DOHH2 (cell line): ENCODE data around the gene CDKAL1.

Source experiments
- H3F3A ChIP-seq: fragments of 200-600 bp; sonication (generic), shearing (Covaris generic); 2 replicates; pipeline ENCODE4 v1.6.0; 2016; ENCODE audit warnings: antibody characterized with exemption, mild to moderate bottlenecking; ENCODE audit not compliant: control insufficient read depth, insufficient read depth
- H3K27ac ChIP-seq: fragments of 200-600 bp; sonication (generic); 2 replicates; pipeline ENCODE4 v1.5.1; 2014; ENCODE audit warnings: low read depth, mild to moderate bottlenecking, low read length, moderate library complexity
- H3K27me3 ChIP-seq: fragments of 200-600 bp; sonication (generic); 2 replicates; pipeline ENCODE4 v1.6.1; 2014; ENCODE audit warnings: mild to moderate bottlenecking, low read length, mixed read lengths; ENCODE audit not compliant: control insufficient read depth
- H3K36me3 ChIP-seq: fragments of 200-600 bp; sonication (generic); 2 replicates; pipeline ENCODE4 v1.6.1; 2014; ENCODE audit warnings: mild to moderate bottlenecking, low read length, moderate library complexity, mixed read lengths; ENCODE audit not compliant: control insufficient read depth
- H3K4me1 ChIP-seq: fragments of 200-600 bp; sonication (generic); 2 replicates; pipeline ENCODE4 v1.6.1; 2014; ENCODE audit warnings: mild to moderate bottlenecking, low read length, mixed read lengths; ENCODE audit not compliant: control insufficient read depth
- H3K4me2 ChIP-seq: fragments of 200-600 bp; sonication (generic); 2 replicates; pipeline ENCODE4 v1.6.0; 2014; ENCODE audit warnings: mild to moderate bottlenecking, low read length, moderate library complexity
- H3K4me3 ChIP-seq: fragments of 200-600 bp; sonication (generic); 2 replicates; pipeline ENCODE4 v1.5.1; 2014; ENCODE audit warnings: mild to moderate bottlenecking, low read length, mixed read lengths
- H3K79me2 ChIP-seq: fragments of 200-600 bp; sonication (generic); 2 replicates; pipeline ENCODE4 v1.6.1; 2014; ENCODE audit warnings: mild to moderate bottlenecking, low read length, mixed read lengths; ENCODE audit not compliant: control insufficient read depth
- H3K9me2 ChIP-seq: fragments of 200-600 bp; sonication (generic); replicated peaks from 2 replicates; pipeline ENCODE4 v1.6.1; 2014; ENCODE audit warnings: mild to moderate bottlenecking, low read length, mixed read lengths; ENCODE audit not compliant: control insufficient read depth
- H3K9me3 ChIP-seq: fragments of 200-600 bp; sonication (generic); 2 replicates; pipeline ENCODE4 v1.6.1; 2014; ENCODE audit warnings: antibody characterized with exemption, low read length, mixed read lengths; ENCODE audit not compliant: control insufficient read depth, insufficient read depth
- H4K20me1 ChIP-seq: fragments of 200-600 bp; sonication (generic); 2 replicates; pipeline ENCODE4 v1.6.0; 2014; ENCODE audit warnings: low read depth, mild to moderate bottlenecking, antibody characterized with exemption, low read length, moderate library complexity; ENCODE audit not compliant: control insufficient read depth, insufficient read depth
- EZH2phosphoT487 ChIP-seq: fragments of 200-600 bp; sonication (generic); IDR thresholded peaks from 2 replicates; pipeline ENCODE4 v1.6.1; 2017; ENCODE audit warnings: borderline replicate concordance, mild to moderate bottlenecking, antibody characterized with exemption, low read length, moderate library complexity, mixed read lengths
- TF ChIP-seq, protein P1 (sequence below): fragments of 200-600 bp; sonication (generic); IDR thresholded peaks from one replicate; pipeline ENCODE4 v1.5.1; 2014; ENCODE audit warnings: antibody characterized with exemption, mild to moderate bottlenecking, low read depth, low read length; ENCODE audit not compliant: poor library complexity, severe bottlenecking

Gene CDKAL1

DNA sequence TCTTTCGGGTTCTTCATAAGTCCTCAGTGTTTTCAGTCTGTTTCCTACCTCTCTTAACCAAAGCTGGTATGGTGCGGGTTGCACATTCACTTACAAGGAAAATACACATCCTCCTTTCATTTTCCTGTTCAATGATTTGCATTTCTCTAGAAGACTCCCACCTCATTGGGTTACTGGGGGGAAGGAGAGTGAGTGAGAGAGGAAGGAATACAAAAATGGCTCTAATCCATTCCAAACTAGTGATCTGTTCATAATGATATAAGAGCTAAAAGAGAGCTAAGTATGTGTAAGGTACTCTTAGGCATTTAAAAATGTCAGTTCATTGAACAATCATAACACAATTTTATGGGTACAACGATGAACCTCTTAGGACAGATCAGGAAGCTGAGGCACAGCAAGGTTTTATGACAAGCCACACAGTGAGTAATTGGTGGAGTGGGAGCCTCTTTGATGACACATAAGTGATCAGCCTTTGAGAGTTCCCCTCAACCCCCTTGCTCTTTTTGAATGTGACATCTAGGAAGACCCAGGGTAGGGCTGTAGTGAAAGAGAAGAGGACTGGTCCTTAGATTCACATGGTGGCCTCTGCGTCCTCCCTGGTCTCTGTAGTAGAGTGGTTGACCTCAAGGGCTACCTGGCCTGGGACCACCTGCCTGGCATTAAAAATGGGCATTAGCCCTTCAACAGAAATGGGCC is 730.9 kb downstream of the CDKAL1 start:
- H3K4me2 ChIP-seq = no peak overlapping the region

DNA sequence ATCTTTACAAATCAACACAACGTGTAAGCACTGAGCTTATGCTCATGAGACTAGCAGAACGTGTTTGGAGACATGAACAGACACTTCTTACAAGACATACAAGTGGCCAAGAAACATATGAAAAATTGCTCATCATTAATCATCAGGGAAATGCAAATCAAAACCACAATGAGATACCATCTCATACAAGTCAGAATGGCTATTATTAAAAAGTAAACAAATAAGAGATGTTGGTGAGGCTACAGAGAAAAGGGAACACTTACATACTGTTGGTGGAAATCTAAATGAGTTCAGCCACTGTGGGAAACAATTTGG is 731.4 kb downstream of the CDKAL1 start:
- H4K20me1 ChIP-seq = no peaks in the 10 kb centered on the region

More for the DNA sequence above, 730.9 kb downstream of the CDKAL1 start:
- H3K9me2 ChIP-seq = no peaks in the 10 kb centered on the region
- no peaks in the 10 kb centered on the region for H3K4me1 ChIP-seq
- no peak for TF ChIP-seq EZH2phosphoT487
- TF ChIP-seq, protein P1, sequence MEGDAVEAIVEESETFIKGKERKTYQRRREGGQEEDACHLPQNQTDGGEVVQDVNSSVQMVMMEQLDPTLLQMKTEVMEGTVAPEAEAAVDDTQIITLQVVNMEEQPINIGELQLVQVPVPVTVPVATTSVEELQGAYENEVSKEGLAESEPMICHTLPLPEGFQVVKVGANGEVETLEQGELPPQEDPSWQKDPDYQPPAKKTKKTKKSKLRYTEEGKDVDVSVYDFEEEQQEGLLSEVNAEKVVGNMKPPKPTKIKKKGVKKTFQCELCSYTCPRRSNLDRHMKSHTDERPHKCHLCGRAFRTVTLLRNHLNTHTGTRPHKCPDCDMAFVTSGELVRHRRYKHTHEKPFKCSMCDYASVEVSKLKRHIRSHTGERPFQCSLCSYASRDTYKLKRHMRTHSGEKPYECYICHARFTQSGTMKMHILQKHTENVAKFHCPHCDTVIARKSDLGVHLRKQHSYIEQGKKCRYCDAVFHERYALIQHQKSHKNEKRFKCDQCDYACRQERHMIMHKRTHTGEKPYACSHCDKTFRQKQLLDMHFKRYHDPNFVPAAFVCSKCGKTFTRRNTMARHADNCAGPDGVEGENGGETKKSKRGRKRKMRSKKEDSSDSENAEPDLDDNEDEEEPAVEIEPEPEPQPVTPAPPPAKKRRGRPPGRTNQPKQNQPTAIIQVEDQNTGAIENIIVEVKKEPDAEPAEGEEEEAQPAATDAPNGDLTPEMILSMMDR = no peak
- no peak overlapping the region for H3K27ac ChIP-seq
- H3K79me2 ChIP-seq = no peaks in the 10 kb centered on the region
- no peaks in the 10 kb centered on the region for H3K36me3 ChIP-seq
- no peaks in the 10 kb centered on the region for H4K20me1 ChIP-seq
- H3F3A ChIP-seq = no peaks in the 10 kb centered on the region
- no peaks in the 10 kb centered on the region for H3K9me3 ChIP-seq
- H3K27me3 ChIP-seq = no peaks in the 10 kb centered on the region
- H3K4me3 ChIP-seq = no peak overlapping the region

DNA sequence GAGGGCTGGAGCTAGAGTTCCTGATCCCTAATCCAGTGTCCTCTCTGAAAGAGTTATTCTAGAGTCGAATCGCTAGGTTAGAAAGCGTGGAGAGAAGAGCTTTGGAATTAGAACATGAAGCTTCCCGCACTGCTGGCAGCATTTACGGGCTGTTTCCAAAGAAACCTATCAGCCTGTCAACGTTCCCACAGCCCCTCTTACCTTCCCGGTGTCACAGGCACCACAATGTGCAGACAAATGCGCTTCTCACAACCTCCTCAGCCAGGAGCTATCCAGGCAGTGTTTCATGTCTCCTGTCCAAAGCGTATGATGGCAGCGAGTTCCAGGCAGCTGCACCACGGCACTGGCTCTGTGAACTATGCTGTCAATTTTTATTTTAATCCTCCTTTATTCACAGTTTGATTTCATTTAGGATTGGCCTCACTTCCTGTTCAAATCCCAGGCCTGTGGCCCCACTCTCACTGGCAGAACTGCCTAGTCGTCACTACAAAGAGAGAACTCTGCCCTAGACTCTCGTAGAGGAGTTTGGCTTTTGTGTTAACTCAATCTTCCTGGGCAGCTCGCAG is 736.5 kb downstream of the CDKAL1 start:
- no peak overlapping the region for H3K4me2 ChIP-seq
- H4K20me1 ChIP-seq = no peaks in the 10 kb centered on the region
- no peaks in the 10 kb centered on the region for H3K79me2 ChIP-seq
- no peaks in the 10 kb centered on the region for H3K9me2 ChIP-seq
- H3K4me3 ChIP-seq = no peak overlapping the region
- H3K36me3 ChIP-seq = no peaks in the 10 kb centered on the region
- H3K27me3 ChIP-seq = no peaks in the 10 kb centered on the region
- TF ChIP-seq, protein P1 = no peak
- TF ChIP-seq EZH2phosphoT487 = no peak
- H3K9me3 ChIP-seq = no peaks in the 10 kb centered on the region
- H3F3A ChIP-seq = no peaks in the 10 kb centered on the region
- H3K27ac ChIP-seq = no peak overlapping the region
- H3K4me1 ChIP-seq = no peaks in the 10 kb centered on the region

More for the DNA sequence above, 731.4 kb downstream of the CDKAL1 start:
- no peaks in the 10 kb centered on the region for H3K9me3 ChIP-seq
- H3K27me3 ChIP-seq = no peaks in the 10 kb centered on the region
- no peaks in the 10 kb centered on the region for H3K9me2 ChIP-seq
- no peak overlapping the region for H3K27ac ChIP-seq
- no peaks in the 10 kb centered on the region for H3K79me2 ChIP-seq
- H3K4me3 ChIP-seq = no peak overlapping the region
- H3K4me1 ChIP-seq = no peaks in the 10 kb centered on the region
- TF ChIP-seq EZH2phosphoT487 = no peak
- TF ChIP-seq, protein P1 = no peak
- no peaks in the 10 kb centered on the region for H3F3A ChIP-seq
- H3K4me2 ChIP-seq = no peak overlapping the region
- no peaks in the 10 kb centered on the region for H3K36me3 ChIP-seq
